Stimulated activated CD8-positive, alpha-beta memory T cell treated with anti-CD3 and anti-CD28 coated beads, Interleukin-4, amount 100 ng/mL, for 24 hours (primary cell): ENCODE data around the gene PTGR3.

Source experiments
- DNase-seq: peaks from one replicate; pipeline ENCODE4 v3.0.0-alpha.2; 2020; ENCODE audit warnings: low read depth

The PTGR3 gene

GRCh38 chr18:75169411-75169810 is 39.5 kb downstream of the PTGR3 start:
- DNase-seq, result no peak

GRCh38 chr18:75168619-75169018 is 40.3 kb downstream of the PTGR3 start:
- DNase-seq, result no peak

GRCh38 chr18:75167759-75168618 is 41.0 kb downstream of the PTGR3 start:
- DNase-seq, result no peak

GRCh38 chr18:75167137-75167536 is 41.8 kb downstream of the PTGR3 start:
- no peak for DNase-seq

- DNase-seq, result no peak
These were observed 43.0 kb downstream of the PTGR3 start for GRCh38 chr18:75165926-75166325.

DNA sequence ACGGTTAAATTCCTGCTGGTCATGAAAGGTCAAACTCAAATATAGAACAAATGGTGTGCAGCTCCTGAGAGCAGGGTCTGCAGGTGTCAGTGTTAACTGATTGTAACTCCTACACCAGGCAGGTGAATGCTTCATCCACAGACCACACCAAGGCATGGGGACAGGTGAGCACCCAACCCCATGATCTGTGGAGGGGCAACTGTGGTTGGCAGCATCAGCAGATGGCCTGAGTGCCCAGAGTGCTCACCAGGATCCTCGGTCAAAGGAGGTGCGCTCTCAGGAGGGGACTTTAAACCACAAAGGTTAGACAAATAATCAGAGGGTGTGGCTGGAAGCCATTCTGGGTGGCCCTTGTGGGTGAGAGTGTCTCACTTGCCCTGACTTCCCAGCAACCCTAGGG is 44.5 kb downstream of the PTGR3 start:
- DNase-seq, result no peak

DNA sequence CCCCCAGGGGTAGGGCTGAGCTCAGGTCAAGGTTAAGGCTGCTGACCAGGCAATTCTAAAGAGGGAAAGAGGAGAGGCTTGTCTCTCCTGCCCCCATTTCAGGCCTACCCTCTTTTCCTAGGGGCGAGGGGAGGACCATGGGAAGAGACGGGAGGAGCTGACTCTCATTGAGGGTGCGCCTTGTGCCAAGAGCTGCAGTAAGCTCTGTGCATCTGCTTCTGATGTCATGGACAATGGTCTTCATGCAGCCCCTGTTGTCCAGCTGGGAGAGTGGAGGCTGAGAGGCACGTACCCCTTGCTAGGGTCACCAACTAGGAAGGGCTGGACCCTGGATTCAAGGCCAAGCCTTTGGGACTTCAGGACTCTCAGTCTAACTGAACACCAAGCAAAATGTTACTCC is 45.2 kb downstream of the PTGR3 start:
- no peak for DNase-seq

GRCh38 chr18:75162978-75163377 is 46.0 kb downstream of the PTGR3 start:
- no peak for DNase-seq

GRCh38 chr18:75162467-75162866 is 46.5 kb downstream of the PTGR3 start:
- DNase-seq, result no peak

DNA sequence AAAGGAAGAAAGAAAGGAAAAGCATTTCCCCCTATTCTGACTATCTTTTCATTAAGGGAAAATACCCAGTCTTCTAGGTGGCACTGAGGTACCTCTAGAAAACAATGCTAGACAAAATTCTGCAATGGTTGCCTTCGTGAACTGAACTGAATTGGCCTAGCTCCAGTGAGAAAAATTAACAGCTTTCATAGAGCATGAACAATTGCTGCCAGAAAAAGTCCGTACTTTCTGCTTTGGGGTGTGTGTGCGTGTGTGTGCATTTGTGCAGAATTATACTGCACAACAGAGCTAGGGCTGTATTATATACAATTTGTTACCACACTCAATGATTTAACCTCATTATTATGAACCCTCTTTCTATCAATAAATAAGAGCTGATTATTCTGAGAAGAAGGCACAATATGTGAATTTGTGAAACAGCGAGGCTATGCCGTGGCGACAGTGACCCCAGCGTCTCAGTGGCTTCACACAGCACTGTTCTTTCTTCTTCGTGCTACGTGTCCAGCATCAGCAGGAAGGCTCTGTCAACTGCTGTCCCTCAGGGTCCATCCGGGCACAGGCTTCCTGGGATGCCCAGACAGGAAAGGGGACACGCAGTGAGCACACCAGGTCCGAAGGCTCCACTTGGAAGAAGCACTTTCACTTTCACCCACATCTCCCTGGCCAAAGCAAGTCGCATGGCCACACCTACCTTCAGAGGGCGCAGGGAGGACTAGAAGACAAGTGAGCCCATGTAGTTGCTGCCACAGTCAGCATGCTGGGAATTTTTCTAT is 47.5 kb downstream of the PTGR3 start:
- DNase-seq, result no peak

GRCh38 chr18:75160364-75160763 is 48.6 kb downstream of the PTGR3 start:
- no peak for DNase-seq

DNA sequence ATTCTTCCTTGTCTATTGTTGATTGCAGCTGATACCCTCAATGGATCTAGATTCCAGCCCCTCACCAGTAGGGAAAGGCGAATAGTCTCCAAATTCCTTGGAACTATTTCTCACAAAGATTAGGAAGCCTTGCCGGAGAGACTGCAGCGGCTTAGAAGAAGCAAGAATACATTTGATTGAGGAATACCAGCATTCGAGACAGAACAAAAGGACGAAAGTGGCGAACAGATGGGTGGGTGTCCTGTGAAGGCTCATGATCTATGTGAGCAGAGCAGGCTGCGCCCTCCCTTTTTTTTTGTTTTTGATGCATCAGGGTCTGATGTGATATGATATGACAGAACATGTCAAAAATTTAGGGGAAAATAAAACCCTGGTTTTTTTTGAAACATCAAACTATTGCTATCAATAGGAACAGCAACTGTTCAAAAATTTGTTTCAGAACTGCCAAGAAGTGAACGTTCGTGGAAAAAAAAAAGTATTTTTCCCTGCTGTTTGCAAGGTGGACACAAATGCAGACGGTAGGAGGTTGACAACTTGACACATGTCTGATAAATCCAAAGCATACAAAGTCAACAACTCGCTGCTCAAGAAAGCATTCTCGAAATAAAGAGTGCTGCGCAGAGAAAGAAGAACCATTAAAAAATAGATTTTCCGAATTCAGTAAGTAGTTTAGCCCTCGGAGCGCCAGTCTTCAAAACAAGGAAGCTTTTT is 49.1 kb downstream of the PTGR3 start:
- DNase-seq, result no peak

- no peak for DNase-seq
These were observed 49.8 kb downstream of the PTGR3 start for GRCh38 chr18:75159238-75159518.
